GM18502 (cell line): ENCODE results near the gene USP15.
"Not testable (repeated sequence)": the region's sequence is repeated elsewhere in the genome, so short reads cannot be mapped to it uniquely, and the experiment has no call there.

Experiments used
- ATAC-seq: cut with Tn5 transposase; IDR thresholded peaks from one replicate; pipeline ENCODE4 v1.9.1; 2021; ENCODE audit warnings: mild to moderate bottlenecking; ENCODE audit not compliant: unreplicated experiment, poor library complexity

Gene USP15

DNA sequence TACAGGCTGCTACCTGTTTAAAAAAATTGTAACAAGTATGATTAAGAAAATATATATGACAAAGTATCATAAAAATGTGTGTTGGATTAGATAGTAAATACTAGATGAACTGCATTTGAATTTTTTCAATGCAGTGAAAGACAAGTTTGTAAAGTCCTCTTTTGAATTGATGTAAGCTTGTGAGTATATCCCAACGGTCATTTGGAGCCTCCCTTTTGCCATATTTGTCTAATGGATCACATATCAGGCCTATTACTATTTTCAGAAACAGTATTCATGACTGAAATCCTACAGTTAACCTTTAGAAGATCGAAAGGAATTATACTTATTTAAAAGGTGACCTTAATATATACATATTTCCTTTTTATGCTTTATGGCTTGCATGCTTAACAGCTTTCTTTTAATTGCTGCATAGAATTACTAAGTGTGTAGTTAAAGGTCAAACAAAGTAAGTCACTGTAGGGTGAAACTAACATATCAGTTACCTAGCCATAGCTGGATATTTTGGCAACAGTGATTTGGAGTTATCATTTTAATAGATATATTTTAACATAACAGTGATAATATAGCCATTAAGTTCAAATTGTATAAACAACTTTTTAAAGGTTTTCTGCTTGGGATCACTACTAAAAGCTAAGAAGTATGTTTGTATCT, 53.6 kb downstream of the USP15 start:
- no peak for ATAC-seq

DNA sequence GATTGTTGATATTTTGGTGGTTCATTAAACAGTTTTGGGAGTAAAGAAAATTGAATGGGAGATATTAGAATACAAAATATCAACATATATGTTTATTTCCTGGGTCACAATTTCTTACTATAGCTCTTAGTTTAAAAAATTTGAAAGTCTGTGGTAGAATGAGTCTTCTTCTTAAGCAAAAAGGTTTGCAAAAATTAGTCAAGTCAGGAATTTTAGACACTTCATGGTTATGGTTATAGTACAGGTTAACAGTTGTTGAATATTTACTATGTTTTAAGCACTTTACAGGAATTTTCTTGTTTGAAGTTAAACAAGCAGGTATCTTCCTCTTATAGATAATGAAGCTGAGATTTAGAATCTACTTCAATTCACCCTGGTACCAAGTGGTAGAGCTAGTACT, 56.8 kb downstream of the USP15 start:
- no peak for ATAC-seq

GRCh38 chr12:62319058-62319457, 58.9 kb downstream of the USP15 start:
- no peak for ATAC-seq

- no peak for ATAC-seq
Measured at GRCh38 chr12:62320054-62320453, 59.9 kb downstream of the USP15 start.

- ATAC-seq, result no peak
Measured at GRCh38 chr12:62323386-62323785, 63.2 kb downstream of the USP15 start.

DNA sequence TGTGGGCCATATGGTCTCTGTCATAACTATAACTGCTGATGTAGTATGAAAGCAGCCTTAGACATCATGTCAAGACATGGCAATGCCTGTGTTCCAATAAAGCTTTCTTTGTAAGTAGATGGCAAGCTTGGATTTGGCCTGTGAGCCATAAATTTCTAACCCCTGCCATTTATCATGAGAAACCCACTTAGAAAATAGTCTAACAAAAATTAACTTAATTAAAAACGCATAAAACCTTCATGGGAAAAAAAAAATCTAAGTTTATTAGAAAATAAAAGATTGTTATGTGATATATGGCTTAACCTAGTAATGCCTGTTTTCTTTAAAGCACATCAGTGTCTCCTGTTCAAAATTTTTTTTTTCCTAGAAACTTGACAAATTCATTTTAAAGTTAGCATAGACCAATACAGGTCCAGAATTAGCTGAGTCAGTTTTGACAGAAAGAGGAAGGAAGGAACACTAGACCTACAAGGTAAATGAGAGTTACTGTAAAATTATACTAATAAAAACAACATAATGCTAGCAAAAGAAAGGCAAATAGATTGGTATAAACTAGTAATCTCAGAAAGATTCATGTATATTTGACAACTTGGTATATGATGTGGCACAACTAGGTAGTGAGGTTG, 68.2 kb downstream of the USP15 start:
- no peak for ATAC-seq

DNA sequence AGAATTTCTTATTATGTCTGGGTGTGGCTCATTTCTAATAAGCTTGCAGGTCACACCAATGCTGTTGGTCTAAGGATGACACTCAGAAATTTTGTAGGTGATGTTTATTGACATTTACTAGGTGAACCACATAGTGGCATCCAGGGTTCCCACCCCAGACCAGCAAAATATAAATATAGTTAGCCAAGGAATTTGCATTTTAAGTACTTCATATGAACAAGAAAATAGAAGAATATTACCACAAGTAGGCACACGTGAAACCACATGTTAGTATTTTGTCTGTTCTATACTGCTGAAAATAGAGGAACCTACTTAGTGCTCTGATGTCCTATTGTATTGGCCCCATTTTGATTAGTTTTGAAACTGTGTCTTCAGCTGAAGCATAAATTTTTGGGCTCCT, 71.1 kb downstream of the USP15 start:
- ATAC-seq, result peak; percentile 72

DNA sequence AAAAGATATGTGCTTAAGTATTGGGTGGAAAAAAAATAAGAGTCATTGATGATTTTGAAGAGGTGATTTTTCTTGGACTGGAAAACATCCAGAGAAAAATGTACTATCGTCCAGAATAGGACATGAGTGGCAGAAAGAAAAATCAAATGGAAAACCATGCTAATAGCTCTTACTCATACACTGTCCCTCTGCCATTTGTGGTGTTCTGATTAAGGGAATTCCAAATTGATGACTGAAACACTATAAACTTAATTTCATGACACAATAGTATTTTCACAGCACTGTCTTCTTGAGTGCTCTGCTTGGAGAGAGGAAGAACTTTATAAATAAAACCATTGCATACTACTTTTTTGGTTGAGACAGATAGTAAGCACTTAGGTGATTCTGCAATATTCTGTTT, 72.4 kb downstream of the USP15 start:
- no peak for ATAC-seq

DNA sequence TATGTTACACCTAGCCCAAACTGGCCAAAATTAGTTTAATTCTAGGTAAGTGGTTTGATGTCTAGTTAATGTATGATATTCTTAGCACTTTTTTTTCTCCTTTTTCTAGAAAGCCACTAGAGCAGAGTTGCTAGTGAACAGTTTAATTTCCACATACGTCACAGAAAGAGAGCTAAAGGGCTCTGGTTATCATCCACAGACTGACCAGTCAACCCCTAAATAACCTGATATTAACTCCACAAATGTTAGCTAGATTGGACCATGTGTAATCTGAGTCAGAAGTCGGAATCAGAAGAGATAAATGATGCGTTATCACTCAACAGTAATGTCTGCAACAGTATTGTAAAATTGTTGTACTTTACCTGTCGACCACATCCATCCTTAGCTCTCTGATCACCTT, 74.9 kb downstream of the USP15 start:
- ATAC-seq, result no peak

DNA sequence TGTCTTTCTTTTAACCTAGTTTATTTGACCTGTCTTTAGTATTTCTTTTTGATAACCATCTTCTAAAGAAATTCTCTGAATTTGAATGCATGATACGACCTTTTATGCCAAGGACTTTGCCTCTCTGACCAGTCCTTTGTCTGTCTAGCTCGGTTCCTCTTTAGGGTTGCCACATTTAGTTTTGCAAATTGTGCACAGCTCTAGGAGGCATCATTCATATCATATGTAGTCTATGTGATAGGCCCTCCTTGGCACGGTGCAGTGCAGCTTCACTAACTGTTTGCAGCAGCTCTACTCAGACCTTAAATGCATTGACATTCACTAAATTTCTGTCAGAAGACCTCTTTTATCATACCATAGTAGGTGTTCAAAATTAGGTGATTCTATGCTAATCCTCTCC, 75.6 kb downstream of the USP15 start:
- no peak for ATAC-seq

GRCh38 chr12:62337643-62338042, 77.4 kb downstream of the USP15 start:
- not testable (repeated sequence) for ATAC-seq

- ATAC-seq, result not testable (repeated sequence)
Measured at GRCh38 chr12:62342614-62343303, 82.6 kb downstream of the USP15 start.

- not testable (repeated sequence) for ATAC-seq
Measured at GRCh38 chr12:62343304-62344120, 83.3 kb downstream of the USP15 start.

DNA sequence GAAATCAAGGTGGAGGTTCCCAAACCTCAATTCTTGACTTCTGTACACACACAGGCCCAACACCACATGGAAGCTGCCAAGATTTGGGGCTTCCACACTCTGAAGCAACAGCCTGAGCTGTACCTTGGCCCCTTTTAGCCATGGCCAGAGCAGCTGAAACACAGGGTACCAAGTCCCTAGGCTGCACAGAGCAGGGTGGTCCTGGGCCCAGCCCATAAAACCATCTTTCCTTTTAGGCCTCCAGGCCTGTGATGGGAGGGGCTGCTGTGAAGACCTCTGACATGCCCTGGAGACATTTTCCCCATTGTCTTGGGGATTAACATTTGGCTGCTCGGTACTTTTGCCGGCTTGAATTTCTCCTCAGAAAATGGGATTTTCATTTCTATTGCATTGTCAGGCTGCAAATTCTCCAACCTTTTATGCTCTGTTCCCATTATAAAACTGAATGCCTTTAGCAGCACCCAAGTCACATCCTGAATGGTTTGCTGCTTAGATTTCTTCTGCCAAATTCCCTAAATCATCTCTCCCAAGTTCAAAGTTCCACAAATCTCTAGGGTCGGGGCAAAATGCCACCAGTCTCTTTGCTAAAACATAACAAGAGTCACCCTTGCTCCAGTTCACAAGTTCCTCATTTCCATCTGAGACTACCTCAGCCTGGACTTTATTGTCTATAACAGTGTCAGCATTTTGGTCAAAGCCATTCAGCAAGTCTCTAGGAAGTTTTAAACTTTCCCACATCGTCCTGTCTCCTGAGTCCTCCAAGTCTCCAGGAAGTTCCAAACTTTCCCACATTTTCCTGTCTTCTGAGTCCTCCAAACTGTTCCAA, 84.7 kb downstream of the USP15 start:
- ATAC-seq, result not testable (repeated sequence)

GRCh38 chr12:62345667-62346066, 85.5 kb downstream of the USP15 start:
- ATAC-seq, result no peak

DNA sequence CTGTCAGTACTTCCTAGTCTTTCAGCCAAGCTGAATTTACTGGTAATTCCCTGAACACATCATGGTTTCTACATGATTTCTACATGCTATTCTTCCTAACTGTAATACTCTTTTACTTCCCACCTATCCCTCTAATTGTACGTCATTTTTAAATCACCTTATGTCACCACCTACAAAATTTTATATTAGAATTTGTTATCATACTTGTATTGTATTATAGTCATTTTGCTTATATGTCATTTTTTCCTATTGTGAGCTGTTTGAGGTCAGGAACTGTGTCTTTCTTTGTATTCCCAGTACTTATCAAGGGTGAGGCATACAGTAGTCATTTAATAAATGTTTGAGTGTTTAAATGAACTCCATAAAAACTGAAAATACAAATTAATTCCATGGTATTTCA, 86.6 kb downstream of the USP15 start:
- ATAC-seq, result no peak

- no peak for ATAC-seq
Measured at GRCh38 chr12:62347922-62348650, 87.9 kb downstream of the USP15 start.

- no peak for ATAC-seq
Measured at GRCh38 chr12:62350554-62350953, 90.3 kb downstream of the USP15 start.

GRCh38 chr12:62351326-62351725, 91.1 kb downstream of the USP15 start:
- no peak for ATAC-seq
